GM19099 (cell line): ENCODE results near the gene LMCD1.

Experiments
- POLR2A ChIP-seq: IDR thresholded peaks from 3 replicates; pipeline ENCODE4 v1.6.1; 2011; ENCODE audit warnings: low read depth; ENCODE audit not compliant: insufficient read length; ENCODE audit errors: extremely low read depth

The LMCD1 gene

GRCh38 chr3:8512234-8512633 lies 10.6 kb downstream of the LMCD1 start:
- TF ChIP-seq POLR2A, result no peak

DNA sequence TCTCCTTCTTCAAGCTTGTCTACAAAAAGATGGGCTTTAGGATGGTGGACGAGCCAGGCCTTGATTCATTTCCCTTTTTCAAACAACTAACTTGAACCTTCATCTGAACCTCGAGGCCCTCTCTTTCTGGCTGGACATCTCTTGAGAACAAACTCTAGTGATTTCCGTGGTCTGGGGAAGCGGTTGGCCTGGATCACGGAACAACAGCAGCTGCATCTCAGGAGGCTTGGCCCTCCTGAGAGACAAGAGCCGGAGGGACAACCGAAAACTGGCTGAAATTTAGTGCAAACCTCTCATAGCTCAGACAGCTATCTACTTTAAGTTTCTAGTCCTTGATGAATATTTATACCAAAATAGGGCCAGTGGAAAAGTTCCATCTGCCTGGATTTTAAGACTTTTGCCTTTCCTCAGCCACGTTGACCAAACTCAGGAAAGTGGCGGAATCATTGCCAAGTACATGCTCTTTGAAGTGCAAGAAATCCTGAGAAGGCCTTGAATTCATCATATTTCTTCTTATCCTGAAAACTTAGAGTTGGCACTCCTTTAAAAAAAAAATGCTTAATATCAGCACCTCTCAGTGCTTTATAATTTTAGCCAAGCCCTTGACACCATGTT lies 14.5 kb downstream of the LMCD1 start:
- TF ChIP-seq POLR2A, result no peak

GRCh38 chr3:8516783-8517182 lies 15.2 kb downstream of the LMCD1 start:
- TF ChIP-seq POLR2A, result no peak

- TF ChIP-seq POLR2A, result no peak
These were observed 15.9 kb downstream of the LMCD1 start for GRCh38 chr3:8517487-8517886.

- no peak for TF ChIP-seq POLR2A
These were observed 16.5 kb downstream of the LMCD1 start for GRCh38 chr3:8518138-8518537.

DNA sequence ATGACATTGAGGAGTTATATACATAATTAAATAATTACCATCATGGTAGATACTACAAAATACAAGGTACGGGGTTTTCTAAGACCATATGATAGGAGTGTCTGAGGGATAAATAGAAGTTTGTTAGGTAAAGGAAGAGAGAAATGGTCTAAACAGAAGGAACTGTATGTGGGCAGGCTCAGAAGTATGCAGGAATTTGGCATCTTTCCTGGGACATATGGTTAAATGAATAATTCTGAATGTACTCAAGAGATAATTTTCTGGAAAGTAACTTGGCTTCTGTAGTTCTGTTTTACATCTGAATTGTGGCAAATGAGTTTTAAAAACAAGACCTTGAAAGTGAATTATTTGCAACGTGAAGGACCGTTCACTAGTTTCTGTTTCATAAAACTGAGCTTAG lies 17.5 kb downstream of the LMCD1 start:
- no peak for TF ChIP-seq POLR2A

GRCh38 chr3:8519774-8520448 lies 18.3 kb downstream of the LMCD1 start:
- no peak for TF ChIP-seq POLR2A

GRCh38 chr3:8520816-8521403 lies 19.3 kb downstream of the LMCD1 start:
- no peak for TF ChIP-seq POLR2A

GRCh38 chr3:8523041-8523440 lies 21.4 kb downstream of the LMCD1 start:
- no peak for TF ChIP-seq POLR2A

GRCh38 chr3:8524249-8524648 lies 22.6 kb downstream of the LMCD1 start:
- TF ChIP-seq POLR2A, result no peak

DNA sequence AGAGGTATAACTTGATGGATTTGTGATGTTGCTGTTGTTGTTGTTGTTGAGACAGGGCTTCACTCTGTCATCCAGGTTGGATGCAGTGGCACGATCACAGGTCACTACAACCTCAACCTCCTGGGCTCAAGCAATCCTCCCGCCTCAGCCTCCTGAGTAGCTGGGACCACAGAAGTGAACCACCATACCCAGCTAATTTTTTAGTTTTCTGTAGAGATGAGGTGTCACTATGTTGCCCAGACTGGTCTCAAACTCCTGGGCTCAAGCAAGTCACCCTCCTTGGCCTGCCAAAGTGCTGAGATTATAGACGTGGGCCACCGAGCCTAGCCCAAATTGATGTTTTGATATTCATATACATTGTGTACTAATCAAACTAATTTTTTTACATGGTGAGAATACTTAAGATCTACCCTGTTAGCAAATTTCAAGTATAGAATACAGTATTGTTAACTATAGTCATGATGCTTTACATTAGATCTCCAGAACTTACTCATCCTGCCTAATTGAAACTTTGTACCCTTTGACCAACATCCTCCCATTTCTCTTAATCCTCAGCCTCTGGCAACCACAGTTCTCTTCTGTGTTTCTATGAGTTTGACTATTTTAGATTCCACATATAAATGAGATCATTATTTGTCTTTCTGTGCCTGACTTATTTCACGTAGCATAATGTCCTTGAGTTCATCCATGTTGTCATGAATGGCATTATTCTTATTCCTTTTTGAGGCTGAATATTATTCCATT lies 23.2 kb downstream of the LMCD1 start:
- no peak for TF ChIP-seq POLR2A

GRCh38 chr3:8525893-8526292 lies 24.3 kb downstream of the LMCD1 start:
- no peak for TF ChIP-seq POLR2A

- no peak for TF ChIP-seq POLR2A
These were observed 27.6 kb downstream of the LMCD1 start for GRCh38 chr3:8529181-8529637.

DNA sequence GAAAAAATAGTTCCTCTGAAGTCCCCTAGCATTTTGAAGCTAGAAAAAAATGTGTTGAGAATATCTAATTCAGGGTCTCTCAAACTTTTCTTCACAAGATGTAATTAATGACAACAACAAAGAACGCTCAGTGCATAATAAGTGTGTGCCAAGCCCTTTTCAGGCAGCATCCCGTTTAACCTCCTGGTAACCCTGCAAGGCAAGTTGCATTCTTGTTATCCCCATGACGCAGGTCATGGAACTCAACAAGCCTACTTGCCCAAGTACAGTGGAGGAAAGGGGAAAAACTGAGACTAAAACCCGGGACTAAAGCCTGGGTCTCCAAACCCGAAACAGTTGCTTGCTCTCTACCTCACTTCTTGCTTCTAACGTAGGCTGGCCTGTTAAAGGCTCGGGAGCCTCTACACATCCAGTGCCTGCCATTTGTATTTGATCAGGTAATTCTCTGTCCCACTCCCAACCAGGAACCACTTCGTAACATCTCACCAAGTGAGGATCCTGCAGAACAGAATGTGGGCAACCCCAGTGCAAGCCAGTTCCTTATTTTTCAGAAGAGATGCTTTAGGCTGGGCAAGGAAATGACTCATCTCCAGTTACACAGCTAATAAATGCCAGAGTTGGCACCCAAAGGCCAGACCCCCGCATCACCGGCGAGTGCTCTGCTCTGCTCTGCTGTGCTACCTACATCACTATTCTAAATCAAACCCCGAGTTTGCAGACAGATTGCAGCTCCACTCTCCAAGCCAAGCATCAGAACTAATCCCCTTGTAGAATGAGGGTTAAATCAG lies 28.3 kb downstream of the LMCD1 start:
- TF ChIP-seq POLR2A, result no peak

DNA sequence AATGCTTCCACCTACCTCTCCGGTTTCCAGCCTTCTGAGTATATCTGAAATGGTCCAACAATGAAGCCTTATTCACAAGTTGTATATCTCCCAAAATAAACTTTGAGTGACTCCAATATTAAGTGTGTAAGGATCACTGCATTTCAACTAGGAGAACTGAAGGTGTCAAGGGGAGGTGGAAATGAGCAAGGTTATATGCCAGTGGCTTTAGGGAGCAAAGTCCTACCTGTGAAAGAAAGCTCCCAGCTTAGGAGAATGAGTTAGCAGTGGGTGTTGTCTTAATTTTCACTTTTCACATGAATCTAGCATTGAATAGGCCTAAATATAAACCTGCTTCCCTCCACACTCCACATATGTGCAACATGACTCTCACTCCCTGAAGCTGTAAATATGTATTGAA lies 29.0 kb downstream of the LMCD1 start:
- TF ChIP-seq POLR2A, result no peak
